ENCODE measurements around the gene SERGEF.

DNA sequence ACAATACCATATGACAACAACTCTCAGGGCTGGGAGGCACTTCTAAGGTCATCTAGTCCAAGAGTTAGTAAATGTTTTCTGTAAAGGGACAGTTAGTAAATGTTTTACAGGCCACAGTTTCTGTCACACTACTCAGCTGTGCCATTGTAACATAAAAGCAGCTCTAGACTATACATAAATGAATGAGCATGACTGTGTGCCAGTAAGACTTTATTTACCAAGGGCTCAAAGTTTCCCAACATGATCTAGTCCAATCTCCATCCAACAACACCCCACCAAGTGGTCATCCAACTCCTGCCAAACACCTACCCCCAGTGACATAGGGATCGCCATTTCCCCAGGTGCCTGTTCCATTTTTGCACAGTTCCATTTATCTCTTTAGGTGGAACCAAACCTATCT lies 12.1 kb downstream of the SERGEF start:
- TF ChIP-seq, protein P1, sequence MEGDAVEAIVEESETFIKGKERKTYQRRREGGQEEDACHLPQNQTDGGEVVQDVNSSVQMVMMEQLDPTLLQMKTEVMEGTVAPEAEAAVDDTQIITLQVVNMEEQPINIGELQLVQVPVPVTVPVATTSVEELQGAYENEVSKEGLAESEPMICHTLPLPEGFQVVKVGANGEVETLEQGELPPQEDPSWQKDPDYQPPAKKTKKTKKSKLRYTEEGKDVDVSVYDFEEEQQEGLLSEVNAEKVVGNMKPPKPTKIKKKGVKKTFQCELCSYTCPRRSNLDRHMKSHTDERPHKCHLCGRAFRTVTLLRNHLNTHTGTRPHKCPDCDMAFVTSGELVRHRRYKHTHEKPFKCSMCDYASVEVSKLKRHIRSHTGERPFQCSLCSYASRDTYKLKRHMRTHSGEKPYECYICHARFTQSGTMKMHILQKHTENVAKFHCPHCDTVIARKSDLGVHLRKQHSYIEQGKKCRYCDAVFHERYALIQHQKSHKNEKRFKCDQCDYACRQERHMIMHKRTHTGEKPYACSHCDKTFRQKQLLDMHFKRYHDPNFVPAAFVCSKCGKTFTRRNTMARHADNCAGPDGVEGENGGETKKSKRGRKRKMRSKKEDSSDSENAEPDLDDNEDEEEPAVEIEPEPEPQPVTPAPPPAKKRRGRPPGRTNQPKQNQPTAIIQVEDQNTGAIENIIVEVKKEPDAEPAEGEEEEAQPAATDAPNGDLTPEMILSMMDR (IDR thresholded peaks at IDR 0.05), result no peak
- TF ChIP-seq POLR2A (IDR thresholded peaks at IDR 0.05) (no peak), POLR2AphosphoS5 (IDR thresholded peaks at IDR 0.05) (no peak)

All from prostate gland (tissue), 2 donors.